ENCODE results near the gene MAGI1.

GRCh38 chr3:65314269-65314668 lies 724.4 kb downstream of the MAGI1 start:
- TF ChIP-seq EZH2 (IDR thresholded peaks at IDR 0.05; ENCODE audit: borderline replicate concordance, insufficient read depth, low read depth, low read length, poor library complexity, severe bottlenecking), result no peak
- TF ChIP-seq CTCF (IDR thresholded peaks at IDR 0.05), result no peak
